Measurements from ENCODE around the gene DMAP1. TPM values are rescaled to one million over a fixed set of nuclear protein-coding genes. Genes with fewer than 3 reads are reported as not detected.

DMAP1 gene
- total RNA-seq, 2 experiments from 2014 or later: 53.4 to 56.9 TPM

GRCh38 chr1:44268054-44268453 is 54.8 kb downstream of the DMAP1 start:
- Histone ChIP-seq H3K27me3 (ENCODE audit: control insufficient read depth in 1 of 2, insufficient read depth in 2 of 2, low read length in 2 of 2) (no peaks in the 10 kb centered on the region), H3K36me3 (ENCODE audit: insufficient read depth, low read length) (no peaks in the 10 kb centered on the region), H3K9me3 (ENCODE audit: control insufficient read depth in 1 of 2, insufficient read depth in 1 of 2, low read length in 2 of 2) (no peaks in the 10 kb centered on the region), H3K4me1 (ENCODE audit: insufficient read depth, low read length) (peaks cover 8% of the 10 kb centered on the region), H3K27ac (ENCODE audit: low read depth in 1 of 2, low read length in 2 of 2) (no peak overlapping the region), H3K4me3 (ENCODE audit: low read length) (no peak overlapping the region)
- DNase-seq: no peak
- no peak for TF ChIP-seq CTCF (IDR thresholded peaks at IDR 0.05)
- no peak overlapping the region for H3K27ac Mint-ChIP-seq
- no peaks in the 10 kb centered on the region for H3K9me3 Mint-ChIP-seq
- intact Hi-C loops (cut with DNase I, micrococcal nuclease): no loop called here
- ChIA-PET POLR2A (no interaction called here), CTCF (no interaction called here)
- no peak for ATAC-seq (ENCODE audit: poor library complexity)
- H3K36me3 Mint-ChIP-seq (ENCODE audit: low read depth): no peaks in the 10 kb centered on the region
- H3K4me1 Mint-ChIP-seq (ENCODE audit: low read depth): peaks cover 27% of the 10 kb centered on the region
- H3K4me3 Mint-ChIP-seq: no peak overlapping the region
- H3K27me3 Mint-ChIP-seq: no peaks in the 10 kb centered on the region

Other genes starting within 250 kb of the DMAP1 start
- gene DPH2, start 243.5 kb upstream of the DMAP1 start, total RNA-seq: 10 to 100 TPM; 10.3 to 12.0 TPM
- 10 to 100 TPM; 42.9 to 47.0 TPM for gene ATP6V0B, start 238.5 kb upstream of the DMAP1 start, total RNA-seq
- gene B4GALT2, start 234.3 kb upstream of the DMAP1 start, total RNA-seq: under 1 TPM; 0.22 to 0.34 TPM
- gene CCDC24, start 221.9 kb upstream of the DMAP1 start, total RNA-seq: 1 to 10 TPM in 1 of 2 experiments, under 1 TPM in 1; 0.98 to 1.4 TPM
- gene SLC6A9, start 182.0 kb upstream of the DMAP1 start, total RNA-seq: under 1 TPM in 1 of 2 experiments, not detected in 1; 0.17 TPM
- gene KLF17, start 94.7 kb upstream of the DMAP1 start, total RNA-seq: not detected
- gene KLF18, start 71.8 kb upstream of the DMAP1 start, total RNA-seq: not detected
- 10 to 100 TPM; 19.7 to 20.7 TPM for gene ERI3, start 141.8 kb downstream of the DMAP1 start, total RNA-seq
- gene RNF220, start 191.8 kb downstream of the DMAP1 start, total RNA-seq: 10 to 100 TPM; 76.0 to 77.9 TPM

All from CD4-positive, alpha-beta T cell (primary cell).